Thoracic aorta (tissue), 2 donors: Measurements from ENCODE around the gene PITPNM3. TPM values are rescaled to one million over a fixed set of nuclear protein-coding genes. Genes with fewer than 3 reads are reported as not detected.

ENCODE experiments used
- ATAC-seq: fragments of 150-250 bp; one replicate; pipeline ENCODE4 v1.8.0; 2017; ENCODE audit warnings: low read depth; ENCODE audit not compliant: insufficient number of reproducible peaks, low FRiP score
- DNase-seq: peaks from one replicate; pipeline ENCODE4 v3.0.0-alpha.2; 2020; ENCODE audit warnings: low spot score
- H3K27ac ChIP-seq, 2 donors: fragments of 200-600 bp; sonication (generic); 1 replicate in 1 of 2; 2 replicates in 1 of 2; pipeline ENCODE4 v1.5.1; 2016; ENCODE audit warnings: mild to moderate bottlenecking in 2 of 2, moderate library complexity in 2 of 2
- H3K27me3 ChIP-seq: fragments of 200-600 bp; sonication (generic); replicated peaks from 2 replicates; pipeline ENCODE4 v1.6.0; 2016; ENCODE audit warnings: mild to moderate bottlenecking; ENCODE audit not compliant: insufficient read depth
- H3K36me3 ChIP-seq: fragments of 200-600 bp; sonication (generic); one replicate; pipeline ENCODE4 v1.5.1; 2016
- H3K4me1 ChIP-seq, 2 donors: fragments of 200-600 bp; sonication (generic); 1 replicate in 1 of 2; 2 replicates in 1 of 2; pipeline versions ENCODE4 v1.5.1 to v1.6.0; 2016; ENCODE audit warnings: low read depth in 2 of 2, mild to moderate bottlenecking in 1 of 2; ENCODE audit not compliant: control insufficient read depth in 1 of 2
- H3K4me3 ChIP-seq: fragments of 200-600 bp; sonication (generic); 2 replicates; pipeline ENCODE4 v1.5.1; 2016; ENCODE audit warnings: mild to moderate bottlenecking
- H3K9me3 ChIP-seq: fragments of 200-600 bp; sonication (generic); 2 replicates; pipeline ENCODE4 v1.5.1; 2016
- total RNA-seq, 2 donors: library from RNA; depleted of rRNA; stranded (reverse); fragments of >200 nt; gene quantifications; one replicate each; pipeline versions ENCODE4 v1.1.0 to v1.2.3, GENCODE V29; 2016
- TF ChIP-seq, protein P1 (sequence below): fragments of 200-600 bp; sonication (generic); IDR thresholded peaks from one replicate; pipeline ENCODE4 v1.5.1; 2019; ENCODE audit warnings: antibody characterized with exemption

The PITPNM3 gene
- total RNA-seq, 2 donors from 2014 or later = 1.8 to 3.1 TPM

DNA sequence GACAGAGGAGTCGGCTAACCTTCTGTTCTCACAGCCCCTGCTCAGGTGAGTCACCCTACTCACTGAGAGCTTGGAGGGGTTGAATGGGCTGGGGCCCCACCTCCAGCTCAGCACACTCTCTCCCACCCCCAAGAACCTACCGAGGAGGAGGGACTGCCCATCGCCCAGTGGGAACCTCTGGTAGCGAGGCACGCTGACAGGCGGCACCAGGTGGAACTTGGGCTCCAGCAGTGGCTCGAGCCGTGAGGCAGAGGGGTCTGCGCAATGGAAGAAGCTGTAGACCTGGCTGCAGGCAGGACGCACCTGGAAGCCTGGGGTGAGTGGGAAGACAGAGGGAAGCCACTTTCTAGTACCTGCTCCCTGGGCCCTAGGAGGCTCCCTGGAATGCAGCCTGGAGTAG is 83.8 kb downstream of the PITPNM3 start:
- ATAC-seq (no peak), DNase-seq (no peak)
- Histone ChIP-seq H3K27ac (no peak overlapping the region), H3K4me3 (no peak overlapping the region), H3K4me1 (no peaks in the 10 kb centered on the region), H3K9me3 (no peaks in the 10 kb centered on the region), H3K27me3 (no peaks in the 10 kb centered on the region), H3K36me3 (no peaks in the 10 kb centered on the region)
- TF ChIP-seq, protein P1, sequence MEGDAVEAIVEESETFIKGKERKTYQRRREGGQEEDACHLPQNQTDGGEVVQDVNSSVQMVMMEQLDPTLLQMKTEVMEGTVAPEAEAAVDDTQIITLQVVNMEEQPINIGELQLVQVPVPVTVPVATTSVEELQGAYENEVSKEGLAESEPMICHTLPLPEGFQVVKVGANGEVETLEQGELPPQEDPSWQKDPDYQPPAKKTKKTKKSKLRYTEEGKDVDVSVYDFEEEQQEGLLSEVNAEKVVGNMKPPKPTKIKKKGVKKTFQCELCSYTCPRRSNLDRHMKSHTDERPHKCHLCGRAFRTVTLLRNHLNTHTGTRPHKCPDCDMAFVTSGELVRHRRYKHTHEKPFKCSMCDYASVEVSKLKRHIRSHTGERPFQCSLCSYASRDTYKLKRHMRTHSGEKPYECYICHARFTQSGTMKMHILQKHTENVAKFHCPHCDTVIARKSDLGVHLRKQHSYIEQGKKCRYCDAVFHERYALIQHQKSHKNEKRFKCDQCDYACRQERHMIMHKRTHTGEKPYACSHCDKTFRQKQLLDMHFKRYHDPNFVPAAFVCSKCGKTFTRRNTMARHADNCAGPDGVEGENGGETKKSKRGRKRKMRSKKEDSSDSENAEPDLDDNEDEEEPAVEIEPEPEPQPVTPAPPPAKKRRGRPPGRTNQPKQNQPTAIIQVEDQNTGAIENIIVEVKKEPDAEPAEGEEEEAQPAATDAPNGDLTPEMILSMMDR = no peak

DNA sequence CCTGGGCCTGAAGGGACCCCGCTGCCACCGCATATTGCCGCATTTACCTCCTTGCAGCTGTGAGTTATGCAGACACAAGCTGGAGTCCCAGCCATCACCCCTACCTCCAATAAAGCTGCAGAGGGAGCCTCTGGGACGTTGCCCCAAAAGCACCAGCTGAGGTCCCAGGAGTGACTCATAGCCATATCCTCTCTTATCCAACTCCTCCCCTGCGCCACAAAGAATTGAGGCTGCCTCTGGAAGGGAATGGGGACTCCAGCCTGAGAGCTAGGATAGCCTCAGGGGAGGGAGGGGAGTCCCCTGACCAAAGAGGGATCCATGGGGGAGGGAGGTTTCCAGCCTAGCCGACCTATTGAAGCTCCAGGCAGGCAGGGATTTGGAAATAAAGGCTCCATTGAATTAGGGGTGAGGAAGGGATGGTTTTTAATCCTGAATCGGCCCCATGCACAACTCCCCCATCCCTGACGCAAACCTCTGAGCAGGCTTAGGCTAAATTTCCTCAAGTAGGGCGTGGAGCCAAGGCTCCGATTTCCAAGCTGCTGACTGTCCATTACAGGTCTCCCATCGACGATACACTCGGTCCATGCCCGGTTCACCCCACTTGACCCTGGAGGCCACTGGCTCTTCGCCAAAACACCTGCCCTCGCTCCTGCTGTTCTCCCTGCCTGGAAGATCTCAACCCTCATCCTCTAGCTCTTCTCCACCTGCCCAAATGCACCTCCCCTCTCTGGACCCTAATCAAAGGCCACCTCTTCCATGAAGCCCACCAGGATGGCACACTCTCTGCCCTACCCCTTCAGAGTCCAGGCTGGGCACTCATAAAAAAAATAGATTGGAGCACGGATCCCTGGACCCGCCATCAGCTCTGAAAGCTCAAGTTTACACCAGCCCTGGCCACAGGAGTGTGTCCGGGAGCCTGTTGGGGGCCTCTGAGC is 84.6 kb downstream of the PITPNM3 start:
- Histone ChIP-seq H3K27ac (no peak overlapping the region), H3K4me1 (no peaks in the 10 kb centered on the region), H3K4me3 (no peak overlapping the region), H3K36me3 (no peaks in the 10 kb centered on the region), H3K9me3 (no peaks in the 10 kb centered on the region), H3K27me3 (no peaks in the 10 kb centered on the region)
- DNase-seq = no peak
- TF ChIP-seq, protein P1 = no peak
- no peak for ATAC-seq

DNA sequence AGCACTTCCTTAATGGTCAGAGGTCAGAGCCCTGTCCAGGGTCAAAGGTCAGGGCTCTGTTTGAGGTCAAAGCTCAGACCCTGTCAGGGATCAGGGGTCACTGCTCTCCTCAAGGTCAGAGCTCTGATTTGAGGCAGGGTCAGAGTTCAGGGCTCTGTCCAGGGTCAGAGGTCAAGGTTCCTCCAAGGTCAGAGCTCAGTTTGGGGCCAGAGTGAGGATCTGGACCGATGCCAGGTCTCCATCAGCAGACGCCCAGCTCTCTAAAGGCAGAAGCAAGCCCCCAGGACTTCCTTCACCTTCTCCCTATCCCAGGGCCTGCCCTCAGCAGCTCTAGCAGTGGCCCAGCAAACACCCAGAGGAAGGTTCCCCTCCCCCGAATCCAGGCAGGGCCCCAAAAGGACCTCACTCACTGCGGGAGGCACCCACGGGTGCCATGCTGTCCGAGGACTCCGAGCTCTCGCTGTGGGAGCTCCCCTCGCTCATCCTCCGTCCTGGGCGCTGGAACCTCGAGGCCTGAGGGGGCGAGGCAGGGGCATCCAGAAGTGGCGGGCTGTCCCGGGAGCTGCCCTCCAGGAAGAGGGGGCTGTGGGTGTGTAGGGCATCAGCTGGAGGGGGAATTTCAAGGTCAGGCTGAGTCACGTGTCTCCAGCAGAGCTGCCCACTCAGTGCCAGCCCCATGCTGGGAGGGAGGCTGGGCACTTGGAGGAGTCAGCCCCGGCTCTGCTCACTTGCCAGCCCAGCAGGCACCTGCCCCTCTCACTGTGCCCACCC is 85.4 kb downstream of the PITPNM3 start:
- Histone ChIP-seq H3K9me3 (no peaks in the 10 kb centered on the region), H3K27ac (no peak overlapping the region), H3K4me1 (no peaks in the 10 kb centered on the region), H3K4me3 (no peak overlapping the region), H3K27me3 (no peaks in the 10 kb centered on the region), H3K36me3 (no peaks in the 10 kb centered on the region)
- TF ChIP-seq, protein P1 = no peak
- ATAC-seq (no peak), DNase-seq (no peak)

DNA sequence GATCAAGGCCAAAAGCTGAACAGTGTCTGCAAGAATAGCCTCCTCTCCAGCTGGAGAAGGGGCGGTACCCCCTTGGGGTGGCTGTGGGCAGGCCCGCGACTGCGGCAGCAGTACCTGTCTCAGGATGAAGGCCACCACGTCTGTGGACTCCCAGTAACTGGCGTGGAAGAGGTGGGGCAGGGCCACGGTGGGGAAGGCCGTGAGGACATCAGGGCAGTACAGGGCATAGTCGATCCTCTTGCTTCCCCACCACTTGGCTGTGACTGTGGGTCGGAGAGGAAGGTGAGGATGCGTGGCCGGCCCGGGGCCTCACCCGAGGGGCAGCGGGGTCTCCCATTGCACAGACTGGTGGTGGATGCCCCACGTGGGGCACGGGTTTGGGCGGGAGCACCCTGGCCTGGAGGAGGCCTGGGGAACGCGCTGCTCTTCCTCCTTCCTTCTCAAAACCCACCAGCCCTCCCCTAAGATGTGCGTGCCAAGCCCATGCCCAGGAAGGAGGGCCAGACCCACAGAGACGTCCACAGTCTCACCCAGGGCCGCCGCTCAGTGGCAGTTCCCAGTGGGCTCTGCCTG is 86.1 kb downstream of the PITPNM3 start:
- no peak for ATAC-seq
- H3K9me3 ChIP-seq = no peaks in the 10 kb centered on the region
- no peak for DNase-seq
- H3K4me1 ChIP-seq = no peaks in the 10 kb centered on the region
- TF ChIP-seq, protein P1 = no peak
- no peak overlapping the region for H3K4me3 ChIP-seq
- H3K27me3 ChIP-seq = no peaks in the 10 kb centered on the region
- no peak overlapping the region for H3K27ac ChIP-seq
- no peaks in the 10 kb centered on the region for H3K36me3 ChIP-seq
